GM03348 (cell line): Measurements from ENCODE around the gene GNAS-AS1.

Experiments used
- DNase-seq: peaks from one replicate; pipeline ENCODE4 v3.0.0; 2012; ENCODE audit warnings: low spot score

GNAS-AS1 gene

DNA sequence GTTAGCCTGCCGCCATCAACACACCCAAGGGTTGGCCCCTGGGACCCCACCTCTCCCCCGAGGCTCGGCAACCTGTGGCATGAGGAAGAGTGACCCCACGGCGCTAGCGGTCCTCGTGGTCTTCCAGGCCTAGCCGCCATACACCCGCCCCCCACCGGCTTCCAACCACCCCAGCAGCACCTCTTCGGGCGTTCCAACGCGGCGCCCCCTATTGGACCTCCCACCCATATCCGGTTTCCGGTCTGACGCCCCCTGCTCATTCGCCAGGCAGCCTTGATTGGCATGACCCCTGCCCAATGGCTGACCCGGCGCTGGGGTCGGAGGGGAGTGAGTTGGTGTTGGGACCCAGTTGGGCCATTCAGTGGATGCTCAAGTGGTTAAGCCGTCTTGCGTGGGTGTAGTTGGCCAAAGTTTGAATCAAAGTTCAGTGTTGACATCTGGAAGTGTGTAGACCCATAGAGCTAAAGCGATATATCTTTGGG lies at the start of gene GNAS-AS1:
Gene GNAS-AS1 (minus strand): TSS at position 210 of the 482 bp plus-strand sequence.
- DNase-seq, result peak; percentile 97

- DNase-seq, result no peak
Measured at GRCh38 chr20:58900397-58900796, 49.7 kb upstream of the GNAS-AS1 start.

GRCh38 chr20:58899512-58899911 lies 48.8 kb upstream of the GNAS-AS1 start:
- no peak for DNase-seq

- no peak for DNase-seq
Measured at GRCh38 chr20:58898629-58899408, 48.1 kb upstream of the GNAS-AS1 start.

DNA sequence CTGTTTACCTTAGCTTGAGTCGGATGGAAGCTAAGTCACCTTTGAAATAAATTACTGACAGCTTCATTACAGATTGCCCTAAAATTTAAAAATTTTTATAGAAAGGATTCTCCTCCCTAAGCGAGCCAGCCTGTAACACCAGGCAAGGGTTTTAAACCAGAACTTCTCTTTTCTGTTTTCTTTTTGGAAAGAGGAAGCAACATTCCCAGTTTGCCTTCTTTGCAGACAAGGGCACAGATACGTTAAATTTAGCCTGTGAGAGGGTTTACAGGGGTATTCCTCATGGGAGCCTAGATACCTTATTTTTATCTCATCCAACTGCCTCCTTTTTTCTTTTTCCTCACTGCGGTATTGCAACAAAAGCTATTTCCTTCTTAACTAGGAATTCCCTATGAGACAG lies 46.8 kb upstream of the GNAS-AS1 start:
- no peak for DNase-seq

DNA sequence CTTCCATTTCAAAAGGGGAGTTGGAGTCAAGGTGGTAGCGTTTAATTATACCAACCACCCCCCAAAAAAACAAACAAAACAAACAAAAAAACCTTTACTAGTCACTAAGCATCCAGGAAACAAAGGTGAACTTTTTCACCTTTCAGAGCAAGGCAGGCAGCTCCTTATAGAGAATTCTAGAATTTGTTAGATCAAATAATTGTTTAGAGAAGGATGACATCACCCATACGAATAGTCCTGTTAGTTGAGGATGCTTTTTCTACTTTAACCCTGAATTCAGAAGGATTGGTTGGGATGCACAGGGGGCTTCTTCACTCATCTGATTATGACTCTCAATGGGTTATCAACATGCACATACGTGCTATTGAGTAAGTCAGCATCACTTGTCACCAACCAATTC lies 46.1 kb upstream of the GNAS-AS1 start:
- DNase-seq, result no peak

- peak; percentile 26 for DNase-seq
Measured at GRCh38 chr20:58895448-58896180, 44.9 kb upstream of the GNAS-AS1 start.

GRCh38 chr20:58894652-58895447 lies 44.1 kb upstream of the GNAS-AS1 start:
- peak; percentile 17 for DNase-seq

- DNase-seq, result peak; percentile 22
Measured at GRCh38 chr20:58893355-58894120, 42.8 kb upstream of the GNAS-AS1 start.

GRCh38 chr20:58892932-58893224 lies 42.2 kb upstream of the GNAS-AS1 start:
- no peak for DNase-seq

DNA sequence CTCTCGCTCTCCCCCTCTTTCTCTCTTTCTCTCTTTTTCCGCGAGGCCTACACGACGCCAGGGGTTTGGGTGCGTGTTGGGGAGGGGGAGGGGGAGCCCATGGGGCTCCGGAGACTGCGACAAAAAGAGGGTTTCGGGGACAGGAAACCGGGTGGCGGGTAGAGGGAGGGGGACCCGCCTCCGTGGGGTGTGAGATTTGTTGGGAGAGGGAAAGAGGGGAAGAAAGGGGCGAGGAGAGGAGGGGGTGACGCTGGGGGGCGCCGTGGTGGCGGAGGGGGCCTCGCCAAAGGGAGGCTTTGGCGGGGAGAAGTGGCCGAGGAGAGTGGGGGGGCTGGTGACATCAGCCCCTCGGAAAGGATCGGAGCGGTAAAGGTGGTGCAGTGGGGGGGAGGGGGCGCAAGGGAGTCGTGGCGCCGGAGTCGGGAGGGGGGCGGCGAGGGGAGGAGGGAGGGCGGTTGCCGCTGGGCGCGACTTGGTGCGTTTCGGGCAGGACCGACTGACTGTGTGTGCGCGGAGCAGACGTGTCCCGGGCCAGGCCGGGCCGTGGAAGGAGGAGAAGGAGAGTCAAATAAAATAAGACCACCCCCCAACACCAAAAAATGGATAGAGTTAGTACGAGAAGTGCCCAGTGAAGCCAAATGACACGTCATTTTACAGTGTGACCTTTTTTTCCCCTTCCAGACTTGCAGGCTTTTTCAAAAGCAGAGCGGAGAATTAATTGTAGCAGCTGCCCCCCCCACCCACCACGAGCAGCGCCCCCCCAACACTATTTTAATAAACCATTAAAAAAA lies 41.6 kb upstream of the GNAS-AS1 start:
- DNase-seq, result peak; percentile 86

- peak; percentile 68 for DNase-seq
Measured at GRCh38 chr20:58891718-58892140, 41.0 kb upstream of the GNAS-AS1 start.

- peak; percentile 90 for DNase-seq
Measured at GRCh38 chr20:58891086-58891717, 40.5 kb upstream of the GNAS-AS1 start.

GRCh38 chr20:58890518-58891085 lies 39.9 kb upstream of the GNAS-AS1 start:
- peak; percentile 86 for DNase-seq

DNA sequence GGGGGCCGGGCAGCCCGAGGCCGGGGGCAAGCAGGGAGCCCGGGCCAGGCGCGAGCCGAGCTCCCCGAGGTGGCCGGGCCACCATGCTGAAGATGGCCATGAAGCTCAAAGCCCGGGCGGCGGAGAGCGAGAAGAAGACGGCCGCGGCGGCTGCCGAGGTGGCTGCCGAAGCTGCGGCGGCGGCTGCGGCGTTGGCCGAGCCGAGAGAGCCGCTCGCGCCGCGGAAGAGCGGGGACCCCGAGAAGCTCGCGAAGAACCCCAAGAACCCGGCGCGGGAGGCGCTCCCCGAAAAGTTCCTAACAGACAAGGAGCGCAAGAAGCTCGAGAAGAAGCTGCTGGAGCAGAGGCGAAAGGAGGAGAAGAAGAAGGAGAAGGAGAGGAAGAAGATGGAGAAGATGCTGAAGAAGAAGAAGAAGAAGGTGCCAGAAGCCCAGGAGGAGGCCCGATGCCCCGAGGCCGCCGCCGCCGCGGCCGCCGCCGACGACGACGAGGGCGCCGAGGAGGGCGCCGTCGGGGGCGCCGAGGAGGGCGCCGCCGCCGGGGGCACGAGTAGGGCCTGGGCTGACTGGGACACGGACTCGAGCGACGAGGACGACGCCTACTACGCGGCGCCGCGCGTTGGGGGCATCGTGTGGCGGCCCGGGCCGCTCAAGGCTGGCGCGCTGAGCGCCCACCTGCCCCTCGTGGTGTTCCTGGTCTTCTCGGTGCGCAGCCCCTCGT lies 39.3 kb upstream of the GNAS-AS1 start:
- DNase-seq, result peak; percentile 19

DNA sequence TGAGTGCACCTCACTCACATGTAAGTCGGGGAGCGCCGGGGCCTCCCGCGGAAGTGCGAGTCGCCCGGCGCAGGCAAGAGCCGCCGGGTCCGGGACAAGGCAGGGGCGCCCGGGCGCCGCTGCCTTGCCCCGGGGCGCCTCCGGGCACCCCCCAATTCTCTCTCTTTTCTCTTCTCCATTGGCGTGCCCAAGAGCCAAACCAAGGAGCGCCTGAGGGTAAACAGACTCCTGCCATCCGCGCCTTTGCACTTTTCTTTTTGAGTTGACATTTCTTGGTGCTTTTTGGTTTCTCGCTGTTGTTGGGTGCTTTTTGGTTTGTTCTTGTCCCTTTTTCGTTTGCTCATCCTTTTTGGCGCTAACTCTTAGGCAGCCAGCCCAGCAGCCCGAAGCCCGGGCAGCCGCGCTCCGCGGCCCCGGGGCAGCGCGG lies 38.6 kb upstream of the GNAS-AS1 start:
- no peak for DNase-seq

DNA sequence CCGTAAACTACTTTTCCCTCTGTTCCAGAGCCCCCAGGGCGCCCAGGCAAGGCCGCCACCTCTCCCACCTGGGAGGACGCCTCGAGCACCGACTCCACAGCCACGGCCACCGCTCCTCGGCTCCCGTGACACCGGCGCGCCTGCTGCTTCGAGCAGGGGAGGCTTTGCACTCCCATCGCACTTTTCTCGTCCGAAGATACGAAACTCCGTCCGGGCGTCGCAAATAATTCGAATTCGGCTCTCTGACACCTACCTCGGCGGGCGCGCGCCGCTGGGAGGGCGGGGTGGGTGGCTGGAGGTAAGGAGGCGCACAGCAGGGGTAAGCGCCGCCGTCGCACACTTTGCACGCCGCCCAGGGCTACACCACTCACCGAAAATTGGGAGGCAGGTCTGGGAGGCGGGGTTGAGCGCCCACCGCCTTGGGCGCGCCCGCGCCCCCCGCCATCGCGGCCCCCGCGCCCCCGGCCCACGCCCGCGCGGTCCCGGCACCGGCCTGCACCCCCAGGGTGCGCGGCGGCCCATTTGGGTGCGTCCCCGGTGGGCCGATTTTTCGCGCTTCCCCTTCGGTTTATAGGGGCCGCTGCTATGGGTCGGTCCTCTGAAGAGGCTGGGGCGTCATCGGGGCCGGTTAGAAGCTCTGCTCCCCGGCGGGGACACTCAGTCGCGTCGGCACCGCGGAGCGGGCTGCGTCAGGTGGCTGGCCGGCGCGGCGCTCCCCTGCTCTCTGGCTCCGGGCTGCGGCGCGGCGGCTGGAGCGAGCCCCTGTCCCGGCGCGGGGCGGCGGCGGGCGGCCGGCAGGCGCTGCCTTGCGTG lies 38.0 kb upstream of the GNAS-AS1 start:
- DNase-seq, result peak; percentile 89

DNA sequence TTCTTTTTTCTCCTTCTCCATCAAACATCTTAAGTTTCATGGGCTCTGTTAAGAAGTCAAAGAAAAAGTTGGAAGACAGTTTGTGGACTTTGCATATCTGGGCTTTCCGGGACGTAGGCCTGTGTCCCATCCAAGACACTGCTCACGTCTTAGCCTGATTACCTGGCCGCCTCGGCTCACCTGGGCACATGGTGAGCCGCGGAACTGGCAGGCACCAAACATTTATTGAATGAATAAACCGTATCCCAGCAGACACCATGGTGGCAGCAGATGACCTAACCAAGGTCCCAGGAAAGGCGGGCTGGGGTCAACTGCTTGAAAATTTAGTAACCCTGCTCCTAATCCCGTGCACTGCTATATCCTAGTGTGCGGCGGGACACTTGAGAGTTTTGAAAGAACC lies 37.4 kb upstream of the GNAS-AS1 start:
- no peak for DNase-seq

GRCh38 chr20:58886546-58886945 lies 35.8 kb upstream of the GNAS-AS1 start:
- DNase-seq, result no peak
